Measurements from ENCODE around the gene PSMC4.
"Not testable (repeated sequence)": the region's sequence is repeated elsewhere in the genome, so short reads cannot be mapped to it uniquely, and the experiment has no call there.

- TF ChIP-seq CTCF (IDR thresholded peaks at IDR 0.05); ZFX (IDR thresholded peaks at IDR 0.05; ENCODE audit: borderline replicate concordance): not testable (repeated sequence)
Observed at GRCh38 chr19:39958942-39959341, 12.0 kb upstream of the PSMC4 start.
